Sciatic nerve (tissue), 2 donors: ENCODE measurements around the gene VWA5B2. TPM values are rescaled to one million over a fixed set of nuclear protein-coding genes. Genes with fewer than 3 reads are reported as not detected.
A peak's percentile ranks its signal among the peaks of the same experiment; 100 is the strongest.

Experiments
- ATAC-seq: fragments of 200-7000 bp; cut with Tn5 transposase; one replicate; pipeline ENCODE4 v1.9.1; 2020; ENCODE audit warnings: mild to moderate bottlenecking, moderate library complexity
- DNase-seq: peaks from one replicate; pipeline ENCODE4 v3.0.0-alpha.2; 2020; ENCODE audit warnings: low spot score
- intact Hi-C: fragments of 100-400 bp; cut with DNase I; formaldehyde crosslinking; loops from one replicate; pipeline ENCODE4 v1.14.2; 2022
- total RNA-seq: library from RNA; stranded (reverse); fragmentation: NEBNext Ultra II Directional; extraction: Animal tissue kit (Norgen Biotek cat#: 25700); gene quantifications from one replicate; pipeline ENCODE4 v1.2.1, GENCODE V29; 2021
- donor health status: DM: no; HTN: no; CAD: no.
- donor health status: DM: no; HTN: no; CAD: no.

The VWA5B2 gene
- total RNA-seq = 0.53 TPM

DNA sequence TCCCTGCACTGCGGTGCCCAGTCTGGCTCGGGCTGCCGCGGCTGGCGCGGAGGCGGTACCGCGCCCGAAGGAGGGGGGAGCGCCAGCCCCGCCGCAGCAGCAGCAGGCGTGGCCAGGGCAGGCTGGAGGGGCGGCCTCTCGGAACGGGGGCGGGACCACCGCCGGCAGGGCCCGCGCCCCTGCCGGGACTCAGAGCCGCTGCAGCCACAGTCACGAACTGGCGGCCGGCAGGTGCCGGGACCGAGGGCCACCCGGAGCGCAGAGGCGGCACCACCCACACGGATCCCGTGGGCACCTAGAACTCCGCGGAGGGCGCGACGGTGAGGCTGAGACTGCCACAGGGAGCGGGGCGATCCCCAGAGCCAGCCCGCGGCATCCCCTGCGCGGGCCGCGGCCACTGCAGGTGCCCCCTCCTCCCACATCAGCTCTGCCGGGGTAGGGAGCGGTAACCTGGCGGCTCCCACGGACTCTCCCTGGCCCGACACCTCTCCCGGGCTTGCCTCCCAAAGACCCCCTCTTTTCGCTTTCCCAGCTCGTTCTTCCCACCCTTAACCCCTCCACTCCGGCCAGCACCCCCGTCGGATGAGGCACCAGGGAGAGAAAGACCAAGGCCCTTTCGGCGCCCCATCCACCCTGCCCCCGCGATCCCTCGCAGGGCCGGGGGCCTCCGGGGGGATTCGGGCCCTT, at the start of gene VWA5B2:
VWA5B2 (plus strand) TSS at position 192 of the 687 bp plus-strand sequence. CDS start 944 bp downstream, outside the sequence.
- DNase-seq (peak; percentile 63), ATAC-seq (peak; percentile 75)
- intact Hi-C loops = no loop called here

DNA sequence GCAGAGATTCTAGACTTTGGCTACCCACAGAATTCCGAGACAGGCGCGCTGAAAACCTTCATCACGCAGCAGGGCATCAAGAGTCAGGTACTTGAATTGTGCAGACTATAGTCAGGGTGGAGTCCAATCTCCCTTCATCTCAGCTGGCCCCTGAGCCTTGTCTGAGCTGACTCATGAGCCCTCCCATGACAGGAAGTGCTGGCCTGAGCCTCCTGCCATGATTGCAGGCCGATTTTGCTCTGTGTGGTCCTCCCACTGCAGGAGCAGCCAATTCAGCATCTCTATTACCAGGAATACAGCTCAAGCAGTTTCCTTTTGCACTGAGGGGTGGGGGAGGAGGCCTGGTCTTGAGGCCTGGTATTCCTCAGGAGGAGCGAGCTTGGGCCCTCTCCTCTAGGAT, 49.2 kb upstream of the VWA5B2 start:
- ATAC-seq (no peak), DNase-seq (no peak)
- intact Hi-C loops = no loop called here

GRCh38 chr3:184181596-184181995, 47.8 kb upstream of the VWA5B2 start:
- DNase-seq (peak; percentile 14), ATAC-seq (no peak)
- intact Hi-C loops = no loop called here

DNA sequence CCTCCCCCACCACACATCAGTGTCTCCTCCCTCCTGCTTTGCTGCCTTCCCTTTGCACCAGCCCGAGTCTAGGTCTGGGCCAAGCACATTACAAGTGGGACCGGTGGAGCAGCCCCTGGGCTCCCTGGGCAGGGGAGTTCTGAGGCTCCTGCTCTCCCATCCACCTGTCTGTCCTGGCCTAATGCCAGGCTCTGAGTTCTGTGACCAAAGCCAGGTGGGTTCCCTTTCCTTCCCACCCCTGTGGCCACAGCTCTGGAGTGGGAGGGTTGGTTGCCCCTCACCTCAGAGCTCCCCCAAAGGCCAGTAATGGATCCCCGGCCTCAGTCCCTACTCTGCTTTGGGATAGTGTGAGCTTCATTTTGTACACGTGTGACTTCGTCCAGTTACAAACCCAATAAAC, 45.7 kb upstream of the VWA5B2 start:
- intact Hi-C loops = no loop called here
- ATAC-seq (no peak), DNase-seq (no peak)

GRCh38 chr3:184184546-184185230, 44.7 kb upstream of the VWA5B2 start:
- intact Hi-C loops = no loop called here
- no peak for ATAC-seq
- DNase-seq = no peak

DNA sequence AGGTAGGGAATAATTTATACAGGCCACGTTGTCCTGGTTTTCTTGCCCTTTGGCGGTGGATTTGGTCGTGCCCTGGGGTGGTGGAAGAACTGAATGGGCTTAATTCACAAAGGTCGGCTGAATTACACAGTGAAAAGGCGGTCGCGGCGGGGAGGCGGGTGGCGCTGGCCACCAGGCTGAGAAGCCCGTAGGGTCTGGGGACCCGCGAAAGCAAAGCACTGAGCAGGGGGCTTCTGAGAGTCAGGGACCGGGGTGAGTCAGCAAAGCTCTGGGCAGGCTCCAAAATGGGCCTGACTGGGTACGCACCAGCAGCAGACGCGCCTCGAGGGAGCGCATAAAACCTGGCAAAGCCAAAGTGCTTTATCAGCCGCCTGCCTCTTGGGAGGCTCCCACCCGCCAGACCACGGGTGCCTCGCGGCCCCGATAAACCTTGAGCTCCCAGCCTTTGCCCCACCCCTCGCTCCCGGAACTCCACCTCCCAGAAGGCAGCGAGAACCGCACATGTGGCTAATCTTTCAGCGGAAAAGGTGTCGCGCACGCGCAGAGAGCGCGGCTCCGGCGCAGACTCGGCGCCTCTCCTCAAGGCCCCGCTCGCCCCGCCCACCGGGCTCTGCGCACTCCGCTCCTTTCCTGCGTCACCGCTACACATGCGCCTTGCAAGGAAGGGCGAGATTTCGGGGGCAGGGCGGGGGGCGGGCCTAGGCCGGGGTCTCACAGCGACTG, 43.8 kb upstream of the VWA5B2 start:
- intact Hi-C loops = no loop called here
- DNase-seq (peak; percentile 100), ATAC-seq (peak; percentile 99)

GRCh38 chr3:184186184-184186901, 43.0 kb upstream of the VWA5B2 start, which contains the start of gene ABCF3:
Gene ABCF3, plus strand, starts transcription at chr3:184186199. Its CDS starts 9 bp downstream, at chr3:184186208.
- intact Hi-C loops = no loop called here
- DNase-seq (no peak), ATAC-seq (peak; percentile 37)

DNA sequence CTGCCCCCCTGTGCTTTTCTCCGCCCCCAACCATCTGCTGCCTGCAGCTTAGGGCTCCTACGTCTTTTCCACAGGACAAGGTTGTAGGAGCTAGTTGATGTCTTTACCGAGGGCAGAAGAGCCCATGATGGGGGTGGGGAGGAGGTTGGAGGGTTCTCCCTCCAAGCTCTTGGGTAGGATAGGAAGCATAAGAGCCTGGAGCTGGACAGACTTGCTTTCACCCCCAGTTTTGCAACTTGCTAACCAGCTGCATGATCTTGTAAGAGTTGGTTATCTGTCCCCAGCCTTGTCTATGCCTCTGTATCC, 42.5 kb upstream of the VWA5B2 start:
- DNase-seq = peak; percentile 56
- intact Hi-C loops = no loop called here
- no peak for ATAC-seq

- intact Hi-C loops = no loop called here
Measured at GRCh38 chr3:184188080-184188479, 41.3 kb upstream of the VWA5B2 start.

DNA sequence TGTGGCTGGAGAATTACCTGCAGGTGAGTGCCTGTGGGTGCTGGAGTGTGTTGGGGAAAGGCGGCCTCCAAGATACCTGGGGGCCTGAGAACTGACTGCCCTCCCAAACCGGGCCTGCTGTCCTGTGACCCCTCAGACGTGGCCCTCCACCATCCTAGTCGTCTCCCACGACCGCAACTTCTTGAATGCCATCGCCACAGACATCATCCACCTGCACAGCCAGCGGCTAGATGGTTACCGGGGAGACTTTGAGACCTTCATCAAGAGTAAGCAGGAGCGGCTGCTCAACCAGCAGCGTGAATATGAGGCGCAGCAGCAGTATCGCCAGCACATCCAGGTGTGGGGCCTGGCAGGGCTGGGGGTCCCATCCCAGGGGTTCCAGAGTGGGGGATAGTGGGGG, 40.0 kb upstream of the VWA5B2 start:
- no peak for ATAC-seq
- no peak for DNase-seq
- intact Hi-C loops = no loop called here

More at GRCh38 chr3:184188080-184188479, 41.3 kb upstream of the VWA5B2 start:
- ATAC-seq (no peak), DNase-seq (no peak)

- ATAC-seq (no peak), DNase-seq (no peak)
- intact Hi-C loops = no loop called here
Measured at GRCh38 chr3:184192889-184193288, 36.5 kb upstream of the VWA5B2 start.

DNA sequence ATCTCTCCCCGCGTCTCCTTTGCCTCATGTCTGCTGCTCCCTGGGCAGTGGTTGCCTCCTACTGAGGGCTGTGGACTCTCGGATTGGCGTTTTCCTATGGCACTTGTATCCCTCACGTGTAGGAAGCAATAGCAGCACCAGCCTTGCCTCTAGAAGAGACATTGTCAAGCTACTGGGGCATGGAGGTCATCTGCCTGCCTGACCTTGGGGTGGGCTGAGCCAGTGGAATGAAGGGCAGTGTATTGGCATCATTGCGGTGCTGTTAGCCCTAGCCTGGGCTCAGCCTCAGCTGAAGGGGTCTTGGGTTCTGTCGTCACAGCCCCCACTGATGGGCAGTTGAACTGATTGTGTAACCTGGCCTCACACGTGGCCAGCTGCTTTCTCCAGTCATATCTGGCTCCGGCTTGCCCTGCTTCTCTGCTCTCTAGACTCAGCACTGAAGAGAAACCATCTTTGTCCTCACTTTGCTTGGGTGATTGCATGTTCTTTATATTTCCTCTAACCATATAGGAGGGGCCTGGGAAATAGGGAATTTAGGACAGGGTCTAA, 35.3 kb upstream of the VWA5B2 start:
- DNase-seq (no peak), ATAC-seq (no peak)
- intact Hi-C loops = no loop called here

GRCh38 chr3:184196536-184196935, 32.8 kb upstream of the VWA5B2 start:
- DNase-seq (no peak), ATAC-seq (no peak)
- intact Hi-C loops = no loop called here

DNA sequence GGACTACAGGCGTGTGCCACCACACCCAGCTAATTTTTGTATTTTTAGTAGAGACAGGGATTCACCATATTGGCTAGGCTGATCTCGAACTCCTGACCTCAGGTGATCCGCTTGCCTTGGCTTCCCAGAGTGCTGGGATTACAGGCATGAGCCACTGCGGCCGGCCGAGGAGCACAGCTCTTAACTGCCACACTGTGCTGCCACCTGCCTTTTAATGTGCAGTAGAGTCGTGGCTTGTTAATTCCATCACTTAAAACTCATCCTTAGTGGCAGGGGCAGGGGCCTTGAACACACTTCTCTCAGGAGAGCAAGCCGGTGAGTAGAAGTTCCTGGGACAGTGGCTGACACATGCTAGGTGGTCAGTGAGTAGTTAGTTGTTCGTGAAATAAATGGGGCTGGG, 30.9 kb upstream of the VWA5B2 start:
- no peak for DNase-seq
- intact Hi-C loops = no loop called here
- no peak for ATAC-seq

DNA sequence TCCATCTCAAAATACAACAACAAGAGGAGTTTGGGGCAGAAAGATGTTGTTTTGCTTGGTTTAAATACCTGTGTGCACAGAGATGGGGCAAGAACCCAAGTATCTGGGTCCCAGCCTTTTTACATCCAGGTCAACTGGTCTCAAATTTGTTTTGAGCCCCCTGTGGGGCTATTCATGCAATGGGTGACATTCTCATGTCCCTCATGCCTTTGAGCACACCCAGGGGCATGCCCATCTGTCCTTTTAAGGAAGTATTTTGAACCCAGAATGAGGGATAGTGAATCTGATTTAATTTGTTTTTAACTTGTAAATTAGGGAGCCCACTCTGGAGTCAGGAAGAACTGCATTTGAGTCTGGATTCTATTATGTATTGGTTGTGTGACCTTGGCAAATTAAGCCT, 28.6 kb upstream of the VWA5B2 start:
- intact Hi-C loops = no loop called here
- no peak for ATAC-seq
- no peak for DNase-seq

DNA sequence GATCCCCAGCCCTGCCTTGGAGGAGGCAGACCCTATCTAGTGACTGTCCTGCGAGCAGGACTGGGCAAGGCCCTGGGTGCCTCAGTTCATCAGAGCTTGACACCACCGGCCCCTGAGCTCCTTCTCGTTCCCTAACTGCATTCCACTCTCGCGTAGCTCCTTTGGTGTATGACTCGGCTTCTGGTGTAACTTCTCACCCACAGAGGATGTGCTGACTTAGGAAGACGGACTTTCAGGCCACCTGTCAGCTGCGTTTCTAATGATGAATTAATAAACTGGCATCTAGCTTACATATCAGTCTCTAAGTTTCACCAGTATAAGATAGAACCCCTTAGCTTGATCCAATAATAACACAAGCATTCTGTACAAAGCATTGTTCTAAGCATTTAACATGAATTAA, 25.9 kb upstream of the VWA5B2 start:
- no peak for DNase-seq
- intact Hi-C loops = no loop called here
- ATAC-seq = no peak

GRCh38 chr3:184209146-184209923, 20.1 kb upstream of the VWA5B2 start:
- ATAC-seq = peak; percentile 85
- peak; percentile 37 for DNase-seq

DNA sequence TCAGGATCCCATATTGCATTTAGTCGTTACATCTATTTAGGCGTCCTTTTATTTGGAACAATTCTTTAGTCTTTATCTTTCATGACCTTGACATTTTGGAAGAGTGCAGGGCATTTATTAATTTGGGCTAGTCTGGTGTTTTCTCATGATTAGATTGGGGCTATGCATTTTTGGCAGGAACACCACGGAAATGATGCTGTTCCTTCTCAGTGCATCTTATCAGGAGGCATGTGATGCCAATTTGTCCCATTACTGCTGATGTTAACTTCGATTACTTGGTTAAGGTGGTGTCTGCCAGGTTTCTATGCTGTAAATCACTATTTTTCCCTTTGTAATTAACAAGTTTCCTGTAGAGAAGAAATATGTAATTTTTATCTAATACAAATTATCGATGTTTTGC, 18.1 kb upstream of the VWA5B2 start:
- ATAC-seq (no peak), DNase-seq (no peak)
- intact Hi-C loops = no loop called here

More at GRCh38 chr3:184209146-184209923, 20.1 kb upstream of the VWA5B2 start:
- intact Hi-C loops = no loop called here
